Measurements from ENCODE around the gene ID3. TPM values are rescaled to one million over a fixed set of nuclear protein-coding genes. Genes with fewer than 3 reads are reported as not detected.

The ID3 gene
- total and polyA plus RNA-seq, 9 of the 15 experiments (the other 6 are each of a cell fraction or from before 2014, with no cell fraction given) = 6.8 to 59.8 (median 23.5) TPM

DNA sequence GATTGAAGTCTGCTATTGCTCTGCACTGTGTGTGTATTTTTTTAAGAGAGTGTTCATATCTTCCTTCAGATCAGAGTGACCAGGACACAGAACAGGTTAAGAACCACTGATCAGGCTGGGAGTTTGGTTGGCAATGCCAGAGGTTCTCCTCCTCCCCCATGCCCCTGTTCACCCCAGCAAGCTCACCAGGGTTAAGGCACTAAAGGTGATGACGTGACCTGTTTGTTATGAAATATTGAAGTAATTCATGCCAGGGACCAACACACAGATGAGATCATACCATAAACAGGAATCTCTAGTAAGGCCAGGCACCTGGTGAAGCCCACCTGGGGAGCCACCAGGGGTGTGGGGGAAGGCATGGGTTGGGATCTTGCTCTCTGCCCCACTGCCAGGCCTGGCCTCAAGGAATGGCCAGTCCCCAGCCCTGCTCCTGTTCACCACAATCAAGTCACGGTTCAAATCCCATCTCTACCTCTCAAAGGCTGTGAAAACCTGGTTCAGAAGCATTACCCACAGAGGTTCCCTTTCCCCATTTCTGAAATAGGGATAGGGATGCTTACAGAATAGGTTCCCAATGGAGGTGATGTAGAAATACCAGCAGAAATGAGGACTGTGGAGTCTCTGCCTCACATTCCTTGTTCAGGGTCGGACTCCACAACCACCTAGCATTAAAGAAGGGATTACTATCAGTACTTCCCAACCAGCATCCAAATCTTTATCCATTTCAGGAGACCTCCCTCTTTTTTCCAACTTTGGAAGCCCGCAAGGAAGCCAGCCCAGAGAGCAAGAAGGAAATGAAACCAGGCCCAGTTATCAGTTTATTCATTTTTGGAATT lies 2.4 kb downstream of the ID3 start (continued):
- TF ChIP-seq CAMTA2 (CRISPR knock-in tag; conservative IDR thresholded peaks at IDR 0.05) (no peak), PML (IDR thresholded peaks at IDR 0.05; ENCODE audit: low read length) (peak; percentile 3; the same call in 1 of the 2 replicates), FUS (optimal IDR thresholded peaks at IDR 0.05; ENCODE audit: low read depth, low read length) (no peak)
- TF ChIP-seq, protein P1, sequence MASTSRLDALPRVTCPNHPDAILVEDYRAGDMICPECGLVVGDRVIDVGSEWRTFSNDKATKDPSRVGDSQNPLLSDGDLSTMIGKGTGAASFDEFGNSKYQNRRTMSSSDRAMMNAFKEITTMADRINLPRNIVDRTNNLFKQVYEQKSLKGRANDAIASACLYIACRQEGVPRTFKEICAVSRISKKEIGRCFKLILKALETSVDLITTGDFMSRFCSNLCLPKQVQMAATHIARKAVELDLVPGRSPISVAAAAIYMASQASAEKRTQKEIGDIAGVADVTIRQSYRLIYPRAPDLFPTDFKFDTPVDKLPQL (IDR thresholded peaks at IDR 0.05; ENCODE audit: extremely low read depth, insufficient read length) = no peak

- peaks cover 19% of the 10 kb centered on the region for H3K36me3 ChIP-seq (ENCODE audit: control insufficient read depth, insufficient read depth, low read length)
- no peaks in the 10 kb centered on the region for H3K9me1 ChIP-seq (ENCODE audit: control insufficient read depth, insufficient read depth, low read length)
- H3K4me2 ChIP-seq (ENCODE audit: insufficient read depth, low read length) = peak overlapping the region; percentile 75
- peak overlapping the region; percentile 46 for H2AFZ ChIP-seq (ENCODE audit: low read depth, low read length)
- H4K20me1 ChIP-seq (replicated peaks; ENCODE audit: control insufficient read depth, insufficient read depth, low read length) = no peaks in the 10 kb centered on the region
- POLR2A ChIA-PET = interaction anchor here (0.5 to 2.2 kb wide), 9 partner anchors 12 to 251 kb away, joined by 3 to 8 read pairs (median 3); partner anchors contain the start of gene PITHD1
- no peak for ATAC-seq
- intact Hi-C loops (cut with micrococcal nuclease) = loop anchor here (5.0 kb wide), 2 partner anchors 41 to 186 kb away; partner anchors contain the start of gene ELOA
- H3K27ac ChIP-seq (ENCODE audit: extremely low read depth, low read depth, low read length) = peak overlapping the region; percentile 70
- peaks cover 54 to 62% of the 10 kb centered on the region in 2 experiments for H3K4me1 ChIP-seq (replicated peaks in 1 of 2; ENCODE audit: control insufficient read depth in 2 of 2, insufficient read depth in 2 of 2, low read length in 2 of 2)
- peaks cover 41% of the 10 kb centered on the region for H3K79me2 ChIP-seq (ENCODE audit: control insufficient read depth, insufficient read depth, low read length)
- 42% methylated on average over 9 of the region's 9 CpGs for WGBS (ENCODE audit: insufficient coverage, low coverage, missing lambda C conversion rate)
- H3K4me3 ChIP-seq = no peak overlapping the region
- CTCF ChIA-PET (ENCODE audit: low intra/inter-chr PET ratio) = no interaction called here
- peak; percentile 66 for FAIRE-seq
- no peaks in the 10 kb centered on the region for H3K9me3 ChIP-seq (replicated peaks; ENCODE audit: control insufficient read depth, insufficient read depth, low read depth, low read length)
- no peaks in the 10 kb centered on the region for H3K27me3 ChIP-seq (ENCODE audit: control insufficient read depth in 2 of 2, insufficient read depth in 2 of 2, low read length in 2 of 2)
- in situ Hi-C loops (cut with MboI) = no loop called here
- BruUV-seq (replicated peaks) = no TSS peak
- no peak for DNase-seq (ENCODE audit: extremely low read depth in 1 of 4, low spot score in 3 of 4)
- H3K9ac ChIP-seq (ENCODE audit: insufficient read depth in 1 of 2, low read depth in 2 of 2, low read length in 2 of 2) = peak overlapping the region; percentile 70 to 82; a peak in 3 of 4 replicates
- TF ChIP-seq SIN3A (IDR thresholded peaks at IDR 0.05; ENCODE audit: borderline replicate concordance in 2 of 2, control insufficient read depth in 1 of 2, low read depth in 2 of 2, low read length in 2 of 2) (peak in 1 of 2 experiments; percentile 33; a peak in 1 of 4 replicates), ESRRA (IDR thresholded peaks at IDR 0.05; ENCODE audit: borderline replicate concordance, low read depth) (peak; percentile 68), PBX2 (CRISPR knock-in tag; IDR thresholded peaks at IDR 0.05; ENCODE audit: low read depth) (no peak), PBX2 (tag; conservative IDR thresholded peaks at IDR 0.05; ENCODE audit: low read depth) (peak; percentile 63), PKNOX1 (IDR thresholded peaks at IDR 0.05) (peak; percentile 30; the same call in 1 of the 2 replicates), ZBTB33 (CRISPR knock-in tag; IDR thresholded peaks at IDR 0.05) (no peak), PYGO2 (tag; IDR thresholded peaks at IDR 0.05) (no peak)
Measured at GRCh38 chr1:23555986-23556634, 3.2 kb downstream of the ID3 start.
